ENCODE data around the gene MMD. TPM values are rescaled to one million over a fixed set of nuclear protein-coding genes. Genes with fewer than 3 reads are reported as not detected.

MMD gene
- total and polyA plus RNA-seq, 9 of the 15 experiments (the other 6 are each of a cell fraction or from before 2014, with no cell fraction given): 3.1 to 18.9 (median 10.7) TPM

DNA sequence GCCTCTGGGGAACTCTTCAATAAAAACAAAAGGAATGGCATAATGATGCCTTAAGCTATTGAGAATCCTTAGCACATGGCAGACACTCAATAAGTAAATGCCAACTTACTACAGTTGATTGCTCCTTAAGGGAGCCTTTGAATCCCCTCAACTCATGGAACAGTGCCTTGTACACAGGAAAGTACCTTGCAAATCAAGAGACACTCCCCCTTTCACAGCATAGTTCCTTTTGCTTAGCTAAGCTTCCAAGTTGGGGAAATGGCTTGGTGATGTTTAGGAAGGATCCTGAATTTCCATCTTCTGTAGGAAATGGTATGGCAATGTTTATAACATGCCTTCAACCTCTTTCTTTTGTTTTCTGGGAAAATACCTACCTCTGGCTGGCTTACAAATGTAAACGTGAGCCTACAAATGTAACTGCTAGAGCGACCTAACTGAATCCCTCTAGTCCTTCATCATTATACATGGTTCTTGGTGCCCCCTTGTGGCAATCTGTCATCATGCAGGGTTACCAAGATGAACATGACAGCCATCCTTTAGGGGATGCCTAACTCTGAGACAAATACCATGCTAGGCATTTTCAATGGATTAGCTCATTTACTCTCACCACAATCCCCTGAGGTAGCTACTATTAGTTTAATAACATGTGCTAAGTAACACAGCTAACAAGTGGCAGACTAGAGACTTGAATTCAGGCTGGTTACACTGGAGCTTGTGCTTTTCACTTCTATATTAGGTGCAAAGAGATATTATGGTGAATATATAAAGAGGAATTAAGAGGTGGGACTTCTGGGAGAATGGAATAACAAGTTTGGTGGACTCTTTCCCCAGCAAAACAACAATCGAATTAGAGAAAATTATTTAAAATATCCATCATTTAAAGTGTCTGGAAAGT is 65.0 kb downstream of the MMD start (continued):
- TF ChIP-seq ZNF224 (CRISPR knock-in tag; IDR thresholded peaks at IDR 0.05): no peak
- TF ChIP-seq TEAD1 (CRISPR knock-in tag; IDR thresholded peaks at IDR 0.05): no peak
- TF ChIP-seq PML (IDR thresholded peaks at IDR 0.05; ENCODE audit: low read length): no peak
- no peak for TF ChIP-seq HDAC1 (IDR thresholded peaks at IDR 0.05)
- no peak for TF ChIP-seq ZNF449 (CRISPR knock-in tag; IDR thresholded peaks at IDR 0.05)
- TF ChIP-seq SNRNP70 (optimal IDR thresholded peaks at IDR 0.05; ENCODE audit: low read depth, low read length): no peak
- TF ChIP-seq TFAM (CRISPR knock-in tag; conservative IDR thresholded peaks at IDR 0.05): no peak
- no peak for TF ChIP-seq ZBTB1 (CRISPR knock-in tag; IDR thresholded peaks at IDR 0.05; ENCODE audit: borderline replicate concordance, low read depth)
- TF ChIP-seq MEIS2 (IDR thresholded peaks at IDR 0.05; ENCODE audit: partially characterized antibody): peak; percentile 33
- TF ChIP-seq KLF16 (IDR thresholded peaks at IDR 0.05): no peak
- TF ChIP-seq RFX7 (CRISPR knock-in tag; IDR thresholded peaks at IDR 0.05): no peak
- TF ChIP-seq SNAPC5 (CRISPR knock-in tag; IDR thresholded peaks at IDR 0.05): no peak
- no peak for TF ChIP-seq ZNF174 (CRISPR knock-in tag; IDR thresholded peaks at IDR 0.05)
- TF ChIP-seq FOSL1 (tag; conservative IDR thresholded peaks at IDR 0.05): no peak
- peak; percentile 37; the same call in 1 of the 2 replicates for TF ChIP-seq ATF7 (IDR thresholded peaks at IDR 0.05)
- no peak for TF ChIP-seq ZNF311 (CRISPR knock-in tag; IDR thresholded peaks at IDR 0.05)
- no peak for TF ChIP-seq OTX1 (CRISPR knock-in tag; IDR thresholded peaks at IDR 0.05)
- TF ChIP-seq NR2C1 (IDR thresholded peaks at IDR 0.05): no peak
- no peak for TF ChIP-seq NR2C1 (tag; IDR thresholded peaks at IDR 0.05)
- TF ChIP-seq MCM7 (IDR thresholded peaks at IDR 0.05): no peak
- TF ChIP-seq MCM3 (IDR thresholded peaks at IDR 0.05): no peak
- no peak for TF ChIP-seq FOXJ3 (CRISPR knock-in tag; IDR thresholded peaks at IDR 0.05)
- no peak for TF ChIP-seq RBBP5 (IDR thresholded peaks at IDR 0.05; ENCODE audit: borderline replicate concordance, insufficient read depth, low read length, poor library complexity, severe bottlenecking)
- 0 out of 4 replicates have a peak, but pooled peaks of 1 of the 2 experiments have one; percentile 27 for TF ChIP-seq RCOR1 (IDR thresholded peaks at IDR 0.05; ENCODE audit: borderline replicate concordance in 1 of 2, low read depth in 2 of 2, low read length in 2 of 2)
- no peak for TF ChIP-seq ELF1 (tag; IDR thresholded peaks at IDR 0.05)
- no peak for TF ChIP-seq KDM5B (IDR thresholded peaks at IDR 0.05; ENCODE audit: insufficient replicate concordance, low read depth, low read length)

Measured in K562 (cell line).